T1000 (cell line): ENCODE measurements around the gene SCFD2.

ENCODE experiments used
- DNase-seq: peaks from one replicate; lab custom pipeline; 2025; ENCODE audit warnings: mixed read lengths; lab: John Stamatoyannopoulos, UW

SCFD2 gene

GRCh38 chr4:52956691-52957090 lies 409.2 kb downstream of the SCFD2 start:
- DNase-seq: no peak

DNA sequence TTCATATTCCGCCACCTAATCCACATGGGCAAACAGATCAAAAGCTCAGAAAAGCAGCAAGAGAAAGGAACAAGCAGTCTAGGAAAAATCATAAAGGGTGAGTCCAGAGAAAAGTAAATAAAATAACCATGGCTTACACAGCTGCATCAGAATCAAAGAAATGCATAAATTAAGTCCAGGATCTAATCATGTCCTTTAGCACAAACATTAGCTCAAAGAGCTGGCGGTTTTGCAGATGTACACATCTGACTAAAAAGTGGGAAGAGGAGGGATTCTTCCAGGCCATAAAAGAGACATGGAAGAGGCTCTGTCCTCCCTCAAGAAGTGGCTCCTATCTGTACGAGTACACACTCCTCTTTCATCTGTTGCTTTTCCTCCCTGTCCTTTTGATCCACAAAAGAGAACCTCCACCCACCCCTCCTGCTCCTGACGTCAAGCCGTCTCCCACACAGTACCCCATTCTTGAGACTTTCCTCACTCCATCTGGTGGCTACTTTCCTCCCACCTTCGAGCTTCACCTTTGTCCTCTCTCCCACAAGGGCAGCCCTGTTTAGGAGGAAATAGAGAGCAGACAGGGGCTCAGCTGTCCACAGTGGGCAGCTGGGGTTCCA lies 411.2 kb downstream of the SCFD2 start:
- DNase-seq: no peak

DNA sequence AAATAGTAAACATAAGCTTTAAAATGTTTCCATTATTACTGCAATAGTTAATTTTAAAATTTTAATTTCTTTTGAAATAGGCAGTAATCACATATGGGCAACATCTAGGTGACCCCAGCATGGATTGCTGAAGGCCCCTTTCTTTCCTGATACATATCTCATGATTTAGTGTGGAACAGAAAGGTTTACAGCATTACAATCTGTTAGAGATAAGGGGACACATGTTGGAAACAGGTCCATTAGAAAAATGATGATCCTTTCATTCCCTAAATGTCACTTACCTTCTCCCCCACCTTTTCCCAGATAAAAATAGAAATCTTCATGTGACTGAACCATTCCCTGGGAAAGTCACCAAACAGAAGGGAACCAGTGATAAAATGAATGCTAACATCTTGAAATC lies 413.3 kb downstream of the SCFD2 start:
- DNase-seq: no peak

- no peak for DNase-seq
These were observed 414.8 kb downstream of the SCFD2 start for GRCh38 chr4:52951016-52951415.

DNA sequence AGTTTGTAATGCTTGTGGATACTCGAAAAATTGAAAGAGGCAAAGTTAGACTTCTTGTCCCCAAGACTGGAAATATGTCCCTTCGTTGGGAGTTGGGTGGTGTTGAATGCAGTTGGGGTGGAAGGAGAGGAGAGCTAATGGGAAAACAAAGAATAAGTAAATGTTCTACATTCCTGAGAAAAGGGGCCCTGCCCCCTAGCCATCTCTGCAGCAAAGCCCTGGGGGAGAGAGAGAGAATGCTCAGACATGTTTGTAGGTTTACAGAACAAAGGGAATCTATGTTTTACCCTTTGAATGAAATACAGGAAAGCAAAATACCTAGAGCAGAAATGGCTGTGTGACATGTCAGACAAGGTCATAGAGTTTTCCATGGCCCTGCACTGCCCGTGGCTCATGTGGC lies 415.6 kb downstream of the SCFD2 start:
- DNase-seq: no peak

- DNase-seq: no peak
These were observed 416.5 kb downstream of the SCFD2 start for GRCh38 chr4:52949336-52949735.

- DNase-seq: no peak
These were observed 417.8 kb downstream of the SCFD2 start for GRCh38 chr4:52948057-52948423.

DNA sequence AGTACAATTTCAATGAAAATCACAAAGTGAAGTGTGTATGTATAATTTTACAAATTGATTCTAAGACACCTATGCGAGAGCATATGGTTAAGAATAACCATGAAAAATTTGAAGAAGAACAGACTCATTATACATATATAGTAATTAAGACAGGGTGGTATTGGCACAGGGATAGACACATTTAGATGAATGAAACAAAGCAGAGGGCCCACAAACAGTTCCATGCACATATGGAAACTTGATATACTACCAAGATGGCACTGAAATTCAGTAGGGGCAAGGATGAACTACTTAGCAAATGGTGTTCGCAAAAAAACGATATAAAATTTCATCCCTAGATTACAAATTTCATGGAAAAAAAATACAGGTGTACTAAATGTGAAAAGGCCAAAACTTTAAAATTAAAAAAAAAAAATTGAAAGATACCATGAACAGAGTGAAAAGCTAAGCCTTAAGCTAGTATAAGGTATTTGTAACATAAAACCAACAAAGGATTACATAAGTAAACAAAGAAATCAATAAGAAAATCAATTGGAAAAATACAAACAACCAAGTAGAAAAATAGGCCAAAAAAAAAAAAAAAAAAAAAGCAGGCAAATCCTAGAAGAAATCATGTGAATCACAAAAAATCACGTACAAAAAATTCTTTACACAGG lies 418.3 kb downstream of the SCFD2 start:
- DNase-seq: no peak

DNA sequence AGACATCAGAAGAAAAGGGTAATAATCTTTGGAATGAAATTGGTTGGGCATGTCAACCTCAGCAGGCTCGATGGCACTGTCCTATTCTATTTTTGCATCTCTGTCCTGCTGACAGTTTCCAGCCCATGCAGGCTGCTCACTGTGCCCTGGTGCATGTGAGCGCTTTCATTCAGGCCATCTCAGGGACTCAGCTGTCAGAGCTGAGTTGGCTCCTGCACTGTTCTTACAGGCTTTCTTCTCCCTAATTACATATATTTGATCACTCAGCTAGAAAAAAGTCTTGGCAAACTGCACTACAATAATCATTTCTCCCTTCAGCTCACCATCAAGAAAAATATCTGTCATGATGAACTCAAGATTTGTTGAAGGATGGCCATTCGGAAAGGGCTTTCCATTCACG lies 419.0 kb downstream of the SCFD2 start:
- no peak for DNase-seq

DNA sequence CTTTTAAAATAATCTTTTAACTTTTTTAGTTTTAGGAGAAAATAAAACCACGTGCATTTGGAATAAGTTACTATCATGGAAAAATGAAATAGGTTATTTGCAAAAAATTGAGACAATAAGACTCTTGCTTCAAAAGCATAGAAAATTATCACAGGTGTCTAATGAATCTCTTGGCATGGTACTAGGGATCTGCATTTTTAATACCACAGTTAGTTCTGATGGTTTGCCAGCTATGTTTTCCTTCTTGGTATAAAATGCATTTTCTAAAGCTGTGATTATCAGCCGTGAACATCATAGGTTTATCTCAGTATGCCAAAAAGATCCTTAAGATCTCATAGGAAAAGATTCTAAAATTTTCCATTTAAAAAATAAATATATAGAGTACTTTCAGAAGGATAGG lies 419.9 kb downstream of the SCFD2 start:
- no peak for DNase-seq

- no peak for DNase-seq
These were observed 420.4 kb downstream of the SCFD2 start for GRCh38 chr4:52945326-52945898.

DNA sequence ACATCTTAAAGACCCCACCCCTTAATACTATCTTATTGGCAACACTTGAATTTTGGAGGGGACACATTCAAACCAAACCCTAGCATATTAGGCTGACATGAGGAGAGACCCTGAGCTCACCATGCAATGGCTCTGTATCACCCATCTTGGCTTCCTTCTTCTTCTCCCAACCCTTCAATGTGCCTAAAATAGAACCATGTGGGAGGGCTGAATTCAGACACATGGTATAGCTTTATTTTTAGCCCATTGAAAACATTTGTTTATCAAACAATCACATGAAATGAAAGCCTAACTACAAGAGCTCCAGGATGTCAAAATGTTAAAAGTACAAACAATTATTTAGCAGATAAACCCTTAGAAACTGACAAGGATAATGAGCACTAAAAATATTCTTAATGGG lies 422.2 kb downstream of the SCFD2 start:
- no peak for DNase-seq

- DNase-seq: no peak
These were observed 422.9 kb downstream of the SCFD2 start for GRCh38 chr4:52942936-52943335.

DNA sequence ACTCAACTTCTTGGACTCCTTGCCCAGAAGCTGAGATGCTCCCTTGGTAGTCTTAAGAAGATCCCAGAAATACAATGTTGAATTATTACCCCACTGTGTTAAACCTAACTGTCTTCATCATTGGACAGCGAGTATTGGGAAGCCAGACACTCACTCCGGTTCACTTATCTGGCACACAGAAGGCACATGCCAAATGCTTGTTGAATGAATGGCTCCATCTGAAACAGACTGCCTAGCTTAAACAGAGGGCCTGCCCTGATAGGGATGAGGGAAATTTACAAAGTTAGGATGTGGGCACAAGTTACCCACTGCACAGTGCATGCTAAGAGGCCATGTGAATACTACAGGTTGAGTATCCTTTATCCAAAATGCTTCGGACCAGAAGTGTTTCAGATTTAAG lies 424.4 kb downstream of the SCFD2 start:
- DNase-seq: no peak

- no peak for DNase-seq
These were observed 426.1 kb downstream of the SCFD2 start for GRCh38 chr4:52939739-52940138.

GRCh38 chr4:52939325-52939724 lies 426.5 kb downstream of the SCFD2 start:
- no peak for DNase-seq

- DNase-seq: no peak
These were observed 428.0 kb downstream of the SCFD2 start for GRCh38 chr4:52937829-52938228.

DNA sequence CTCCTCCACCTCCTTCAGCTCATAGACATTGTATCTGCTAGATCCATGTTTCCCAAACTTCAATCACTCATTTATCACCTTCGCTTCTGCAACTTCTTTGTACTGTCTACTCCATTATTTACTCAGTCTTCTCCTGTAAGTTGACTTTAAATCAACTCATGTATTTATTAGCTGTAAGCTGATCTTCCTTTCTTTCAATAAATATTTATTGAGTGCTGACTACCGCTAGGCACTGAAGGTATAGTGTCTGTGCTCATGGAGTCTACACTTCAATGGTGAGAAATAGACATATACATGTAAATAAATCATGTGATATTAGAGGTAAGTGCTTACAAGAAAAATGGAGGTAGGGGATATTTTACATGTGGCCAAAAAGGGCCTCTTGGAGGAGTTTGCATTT lies 429.1 kb downstream of the SCFD2 start:
- DNase-seq: no peak

DNA sequence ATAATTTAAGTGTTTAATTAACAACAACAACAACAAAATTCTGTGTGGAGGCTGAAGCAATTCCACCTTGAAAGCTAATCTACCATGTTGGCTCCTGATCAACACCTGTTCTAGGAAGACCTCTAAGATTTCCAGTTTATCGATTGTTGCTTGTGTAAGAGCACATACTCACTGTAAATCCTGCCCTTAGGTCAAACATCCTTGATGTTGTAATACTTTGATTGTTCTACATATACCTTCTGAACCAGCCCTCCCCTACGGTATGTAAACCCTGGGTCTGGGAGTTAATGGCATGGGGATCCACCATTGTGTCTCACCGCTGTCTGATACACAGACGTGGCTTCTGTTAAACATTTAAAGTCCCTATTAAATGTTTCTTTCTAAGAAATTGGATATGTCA lies 430.5 kb downstream of the SCFD2 start:
- DNase-seq: no peak

DNA sequence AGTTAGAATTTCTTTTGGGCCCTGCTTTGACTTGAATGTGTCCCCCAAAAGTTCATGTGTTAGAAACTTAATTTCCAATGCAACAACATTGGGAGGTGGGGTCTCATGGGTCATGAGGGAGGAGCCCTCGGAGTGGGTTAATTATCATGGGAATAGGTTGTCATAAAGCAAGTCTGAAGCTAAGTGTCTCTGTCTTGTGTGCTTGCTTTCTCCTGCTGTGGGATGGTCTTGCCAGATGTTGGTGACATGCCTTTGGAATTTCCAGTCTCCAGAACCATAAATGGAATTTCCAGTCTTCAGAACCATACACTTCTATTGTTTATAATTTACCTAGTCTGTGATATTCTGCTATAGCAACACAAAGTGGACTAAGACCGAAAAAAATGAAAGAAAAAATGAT lies 432.1 kb downstream of the SCFD2 start:
- no peak for DNase-seq

DNA sequence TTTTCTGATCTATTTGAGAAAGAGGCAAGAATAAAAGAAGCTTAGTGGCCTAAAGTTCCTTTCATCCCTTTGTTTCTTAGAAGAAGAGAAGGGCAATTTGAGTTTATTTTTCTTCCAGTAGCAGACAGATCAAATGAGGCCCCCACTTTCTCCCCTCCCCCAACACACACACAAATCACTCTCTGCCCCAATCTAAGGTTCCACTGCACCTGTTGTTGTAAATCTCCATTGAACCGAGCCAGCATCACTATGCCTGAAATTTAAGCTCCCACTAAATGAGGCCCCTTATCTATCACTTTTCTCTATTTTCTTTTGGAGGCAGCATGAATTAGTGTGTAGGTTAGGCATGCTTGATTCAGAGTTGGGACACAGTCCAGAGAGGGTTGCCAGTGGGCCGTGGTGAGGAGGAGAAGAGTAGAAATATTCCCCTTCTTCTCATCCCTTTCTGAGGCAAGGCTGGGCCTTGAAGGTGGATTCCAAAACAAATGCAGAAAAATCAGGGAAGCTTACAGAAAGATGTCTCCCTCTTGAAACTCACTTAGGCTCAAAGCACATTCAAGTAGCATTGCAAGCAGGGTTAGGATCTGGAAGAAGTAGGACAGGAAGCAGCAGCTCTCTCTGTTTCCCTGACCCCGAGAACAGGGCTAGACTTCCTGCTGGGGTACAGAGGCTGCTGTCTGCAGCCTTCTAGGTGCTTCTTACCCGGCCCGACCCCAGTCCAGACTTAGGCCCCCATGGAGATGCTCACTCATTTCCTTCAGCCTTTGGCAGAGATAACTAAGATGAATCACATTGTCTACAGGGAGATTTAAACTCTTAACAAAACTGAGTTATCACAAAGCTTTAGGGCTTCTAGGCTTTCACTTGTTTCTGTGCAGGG lies 433.0 kb downstream of the SCFD2 start:
- no peak for DNase-seq

DNA sequence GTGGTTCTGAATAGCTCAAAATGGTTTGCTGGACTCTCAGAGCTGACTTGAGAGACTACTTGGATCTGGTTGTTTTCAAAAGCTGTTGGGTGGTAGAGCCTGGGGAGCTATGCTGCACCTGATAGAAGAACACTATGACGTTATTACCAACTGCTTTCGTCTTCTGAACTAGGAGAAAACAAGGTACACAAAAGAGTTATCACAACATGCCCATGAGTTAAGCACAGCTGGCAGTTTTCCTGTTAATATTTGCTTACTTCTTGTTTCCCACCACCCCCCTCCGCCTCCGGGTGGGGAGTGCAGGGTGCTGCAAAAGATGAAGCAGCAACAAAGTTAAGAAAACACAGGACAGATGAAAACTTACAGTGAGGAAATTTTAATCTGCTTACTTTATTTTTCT lies 434.6 kb downstream of the SCFD2 start:
- DNase-seq: no peak
